Measurements from ENCODE around the gene NCOA7. TPM values are rescaled to one million over a fixed set of nuclear protein-coding genes. Genes with fewer than 3 reads are reported as not detected.

The NCOA7 gene
- total and polyA plus RNA-seq, 9 of the 15 experiments (the other 6 are each of a cell fraction or from before 2014, with no cell fraction given), result 5.8 to 14.6 (median 9.3) TPM

GRCh38 chr6:125957845-125958244 lies 167.1 kb downstream of the NCOA7 start (continued):
- no peak for TF ChIP-seq ZBTB33 (CRISPR knock-in tag; IDR thresholded peaks at IDR 0.05)
- peak; percentile 40 for TF ChIP-seq EP400 (IDR thresholded peaks at IDR 0.05)
- TF ChIP-seq MYBL2 (IDR thresholded peaks at IDR 0.05; ENCODE audit: low read depth), result no peak
- TF ChIP-seq MYBL2 (CRISPR knock-in tag; IDR thresholded peaks at IDR 0.05; ENCODE audit: borderline replicate concordance), result no peak
- 0 out of 2 replicates have a peak, but pooled peaks have one; percentile 13 for TF ChIP-seq ZNF766 (CRISPR knock-in tag; conservative IDR thresholded peaks at IDR 0.05)
- no peak for TF ChIP-seq DMBX1 (CRISPR knock-in tag; IDR thresholded peaks at IDR 0.05; ENCODE audit: borderline replicate concordance)
- TF ChIP-seq CEBPB (tag; IDR thresholded peaks at IDR 0.05), result peak; percentile 71
- TF ChIP-seq MGA (IDR thresholded peaks at IDR 0.05), result peak; percentile 41; the same call in 1 of the 2 replicates
- TF ChIP-seq TFE3 (CRISPR knock-in tag; IDR thresholded peaks at IDR 0.05), result no peak
- TF ChIP-seq ILF3 (IDR thresholded peaks at IDR 0.05; ENCODE audit: borderline replicate concordance), result no peak
- peak; percentile 56 to 68 for TF ChIP-seq MNT (conservative IDR thresholded peaks at IDR 0.05)
